Neural cell (in vitro differentiated cells): ENCODE data around the gene OR9A2.

ENCODE experiments used
- CTCF ChIP-seq: fragments of 450-650 bp; IDR thresholded peaks from 2 replicates; pipeline ENCODE4 v1.5.1; 2014; ENCODE audit warnings: antibody characterized with exemption, mild to moderate bottlenecking, moderate library complexity; ENCODE audit not compliant: poor library complexity, severe bottlenecking
- EZH2 ChIP-seq: fragments of 200-600, 300-800 bp; shearing (Covaris generic), sonication (generic); IDR thresholded peaks from 2 replicates; pipeline ENCODE4 v1.6.1; 2014; ENCODE audit warnings: antibody characterized with exemption, low read length, borderline replicate concordance, mild to moderate bottlenecking; ENCODE audit not compliant: insufficient read depth, poor library complexity, severe bottlenecking
- MXI1 ChIP-seq: fragments of 450-650 bp; conservative IDR thresholded peaks from 2 replicates; pipeline ENCODE4 v1.6.1; 2014; ENCODE audit warnings: antibody characterized with exemption, mild to moderate bottlenecking; ENCODE audit not compliant: poor library complexity, severe bottlenecking
- POLR2AphosphoS5 ChIP-seq: IDR thresholded peaks from 2 replicates; pipeline ENCODE4 v1.6.1; 2012
- RAD21 ChIP-seq: fragments of 450-650 bp; conservative IDR thresholded peaks from 2 replicates; pipeline ENCODE4 v1.6.1; 2014; ENCODE audit warnings: antibody characterized with exemption, mild to moderate bottlenecking, moderate library complexity
- REST ChIP-seq: IDR thresholded peaks from 2 replicates; pipeline ENCODE4 v1.6.1; 2012; ENCODE audit warnings: borderline replicate concordance
- TAF1 ChIP-seq: IDR thresholded peaks from 2 replicates; pipeline ENCODE4 v1.6.1; 2012; ENCODE audit warnings: low read depth

- TF ChIP-seq REST (no peak), CTCF (no peak), EZH2 (no peak), POLR2AphosphoS5 (no peak), RAD21 (no peak), TAF1 (no peak), MXI1 (no peak)
Measured at GRCh38 chr7:143049362-143049761, 22.4 kb upstream of the OR9A2 start.
